WTC11 (cell line): ENCODE data around the gene TWF2. TPM values are rescaled to one million over a fixed set of nuclear protein-coding genes. Genes with fewer than 3 reads are reported as not detected.

Experiments used
- ATAC-seq: fragments of 200-7000 bp; cut with Tn5 transposase; 2 replicates; pipeline ENCODE4 v1.10.0; 2021; ENCODE audit warnings: mild to moderate bottlenecking, moderate library complexity
- CTCF ChIA-PET: fragments of 300-600 bp; sonication (Branson Sonifier 250); formaldehyde crosslinking; loops from one replicate; lab custom pipeline; 2021; ENCODE audit warnings: antibody characterized with exemption; lab: Charles Lee
- POLR2A ChIA-PET: fragments of 350-600 bp; sonication (Branson Sonifier 250); formaldehyde crosslinking; loops from one replicate; lab custom pipeline; 2021; ENCODE audit warnings: antibody characterized with exemption; lab: Charles Lee
- DNase-seq: peaks from one replicate; pipeline ENCODE4 v3.0.0; 2021; ENCODE audit warnings: low spot score
- H3K27ac Mint-ChIP-seq: 2 replicates; pipeline ENCODE4 v1.8.0; 2021; ENCODE audit warnings: mixed read lengths
- H3K27me3 Mint-ChIP-seq: 2 replicates; pipeline ENCODE4 v1.8.0; 2021; ENCODE audit warnings: low read depth, mild to moderate bottlenecking, moderate library complexity, mixed read lengths
- H3K36me3 Mint-ChIP-seq: 2 replicates; pipeline ENCODE4 v1.8.0; 2021; ENCODE audit warnings: mixed read lengths
- H3K4me1 Mint-ChIP-seq: 2 replicates; pipeline ENCODE4 v1.8.0; 2022; ENCODE audit warnings: mixed read lengths
- H3K4me3 Mint-ChIP-seq: 2 replicates; pipeline ENCODE4 v1.8.0; 2021; ENCODE audit warnings: mild to moderate bottlenecking, moderate library complexity, mixed read lengths
- H3K9me3 Mint-ChIP-seq: 2 replicates; pipeline ENCODE4 v1.8.0; 2021; ENCODE audit warnings: mixed read lengths
- ARID4B ChIP-seq: sonication (generic); formaldehyde crosslinking; IDR thresholded peaks from 2 replicates; pipeline ENCODE4 v1.8.0; 2023; ENCODE audit warnings: missing genetic modification reagents, mild to moderate bottlenecking, borderline replicate concordance
- ATF1 ChIP-seq: sonication (generic); formaldehyde crosslinking; IDR thresholded peaks from 2 replicates; pipeline ENCODE4 v1.8.1; 2023; ENCODE audit warnings: mild to moderate bottlenecking, moderate library complexity, missing genetic modification reagents
- CBFB ChIP-seq: sonication (generic); formaldehyde crosslinking; IDR thresholded peaks from 2 replicates; pipeline ENCODE4 v1.8.1; 2022; ENCODE audit warnings: mild to moderate bottlenecking, low read depth, missing genetic modification reagents
- CREM ChIP-seq: sonication (generic); formaldehyde crosslinking; IDR thresholded peaks from 2 replicates; pipeline ENCODE4 v1.8.1; 2022; ENCODE audit warnings: mild to moderate bottlenecking, missing genetic modification reagents, moderate library complexity
- E2F4 ChIP-seq: sonication (generic); formaldehyde crosslinking; IDR thresholded peaks from 2 replicates; pipeline ENCODE4 v1.8.1; 2022; ENCODE audit warnings: low read depth, mild to moderate bottlenecking, moderate library complexity, missing genetic modification reagents, borderline replicate concordance
- FOXK1 ChIP-seq: sonication (generic); formaldehyde crosslinking; IDR thresholded peaks from 2 replicates; pipeline ENCODE4 v1.8.0; 2022; ENCODE audit warnings: mild to moderate bottlenecking, moderate library complexity, missing genetic modification reagents
- FOXP1 ChIP-seq: sonication (generic); formaldehyde crosslinking; IDR thresholded peaks from 2 replicates; pipeline ENCODE4 v1.8.0; 2022; ENCODE audit warnings: missing genetic modification reagents, mild to moderate bottlenecking, moderate library complexity, borderline replicate concordance
- SMAD3 ChIP-seq: sonication (generic); formaldehyde crosslinking; IDR thresholded peaks from 2 replicates; pipeline ENCODE4 v1.8.0; 2022; ENCODE audit warnings: missing genetic modification reagents, mild to moderate bottlenecking, borderline replicate concordance
- SMAD4 ChIP-seq: sonication (generic); formaldehyde crosslinking; IDR thresholded peaks from 2 replicates; pipeline ENCODE4 v1.8.0; 2022; ENCODE audit warnings: mild to moderate bottlenecking, missing genetic modification reagents
- TP53 ChIP-seq: sonication (generic); formaldehyde crosslinking; IDR thresholded peaks from 2 replicates; pipeline ENCODE4 v1.8.1; 2023; ENCODE audit warnings: mild to moderate bottlenecking, missing genetic modification reagents
- ZNF138 ChIP-seq: sonication (generic); formaldehyde crosslinking; conservative IDR thresholded peaks from 2 replicates; pipeline ENCODE4 v1.8.1; 2022; ENCODE audit warnings: mild to moderate bottlenecking, moderate library complexity, missing genetic modification reagents
- ZNF232 ChIP-seq: sonication (generic); formaldehyde crosslinking; IDR thresholded peaks from 2 replicates; pipeline ENCODE4 v1.8.0; 2022; ENCODE audit warnings: mild to moderate bottlenecking, missing genetic modification reagents
- ZNF416 ChIP-seq: fragments of 250-450 bp; sonication (Bioruptor Pico); IDR thresholded peaks from 2 replicates; pipeline ENCODE4 v1.9.0; 2021; ENCODE audit warnings: mild to moderate bottlenecking, inconsistent platforms
- ZNF423 ChIP-seq: fragments of 250-450 bp; sonication (Bioruptor Pico); IDR thresholded peaks from 2 replicates; pipeline ENCODE4 v2.1.2; 2022; ENCODE audit warnings: mild to moderate bottlenecking, moderate library complexity
- ZNF671 ChIP-seq: fragments of 250-450 bp; sonication (Bioruptor Pico); IDR thresholded peaks from 2 replicates; pipeline ENCODE4 v1.8.0; 2021; ENCODE audit warnings: mild to moderate bottlenecking
- ZSCAN18 ChIP-seq: fragments of 250-450 bp; sonication (Bioruptor Pico); IDR thresholded peaks from 2 replicates; pipeline ENCODE4 v2.1.2; 2022; ENCODE audit warnings: mild to moderate bottlenecking, moderate library complexity
- total RNA-seq: library from RNA; stranded (reverse); gene quantifications from 3 replicates; pipeline ENCODE4 v1.2.3, GENCODE V29; 2021
- TF ChIP-seq, protein P1 (sequence below): sonication (generic); formaldehyde crosslinking; IDR thresholded peaks from 2 replicates; pipeline ENCODE4 v1.8.0; 2023; ENCODE audit warnings: mild to moderate bottlenecking, missing genetic modification reagents

TWF2 gene
- total RNA-seq, 1 experiment from 2014 or later = 71.1 TPM

GRCh38 chr3:52238761-52239701, at the start of gene TWF2 (continued):
- peak; percentile 69; the same call in 1 of the 2 replicates for TF ChIP-seq ARID4B (CRISPR knock-in tag)
- peak; percentile 82 for TF ChIP-seq FOXP1
- TF ChIP-seq CBFB (CRISPR knock-in tag) = no peak; the same call in 1 of the 2 replicates
- no peak for TF ChIP-seq SMAD4
- TF ChIP-seq SMAD3 (CRISPR knock-in tag) = peak; percentile 66
- TF ChIP-seq CREM (CRISPR knock-in tag) = peak; percentile 46; the same call in 1 of the 2 replicates
- TF ChIP-seq E2F4 (CRISPR knock-in tag) = no peak
- TF ChIP-seq ZNF232 = peak; percentile 70; the same call in 1 of the 2 replicates
- TF ChIP-seq ZNF138 = peak; percentile 66
- peak; percentile 70 for TF ChIP-seq ZNF423 (CRISPR knock-in tag)
- peak; percentile 79; the same call in 1 of the 2 replicates for TF ChIP-seq TP53 (CRISPR knock-in tag)
- TF ChIP-seq ZSCAN18 (CRISPR knock-in tag) = no peak
- 0 out of 2 replicates have a peak, but pooled peaks have one; percentile 39 for TF ChIP-seq ZNF416
- no peak for TF ChIP-seq ZNF671
- TF ChIP-seq, protein P1, sequence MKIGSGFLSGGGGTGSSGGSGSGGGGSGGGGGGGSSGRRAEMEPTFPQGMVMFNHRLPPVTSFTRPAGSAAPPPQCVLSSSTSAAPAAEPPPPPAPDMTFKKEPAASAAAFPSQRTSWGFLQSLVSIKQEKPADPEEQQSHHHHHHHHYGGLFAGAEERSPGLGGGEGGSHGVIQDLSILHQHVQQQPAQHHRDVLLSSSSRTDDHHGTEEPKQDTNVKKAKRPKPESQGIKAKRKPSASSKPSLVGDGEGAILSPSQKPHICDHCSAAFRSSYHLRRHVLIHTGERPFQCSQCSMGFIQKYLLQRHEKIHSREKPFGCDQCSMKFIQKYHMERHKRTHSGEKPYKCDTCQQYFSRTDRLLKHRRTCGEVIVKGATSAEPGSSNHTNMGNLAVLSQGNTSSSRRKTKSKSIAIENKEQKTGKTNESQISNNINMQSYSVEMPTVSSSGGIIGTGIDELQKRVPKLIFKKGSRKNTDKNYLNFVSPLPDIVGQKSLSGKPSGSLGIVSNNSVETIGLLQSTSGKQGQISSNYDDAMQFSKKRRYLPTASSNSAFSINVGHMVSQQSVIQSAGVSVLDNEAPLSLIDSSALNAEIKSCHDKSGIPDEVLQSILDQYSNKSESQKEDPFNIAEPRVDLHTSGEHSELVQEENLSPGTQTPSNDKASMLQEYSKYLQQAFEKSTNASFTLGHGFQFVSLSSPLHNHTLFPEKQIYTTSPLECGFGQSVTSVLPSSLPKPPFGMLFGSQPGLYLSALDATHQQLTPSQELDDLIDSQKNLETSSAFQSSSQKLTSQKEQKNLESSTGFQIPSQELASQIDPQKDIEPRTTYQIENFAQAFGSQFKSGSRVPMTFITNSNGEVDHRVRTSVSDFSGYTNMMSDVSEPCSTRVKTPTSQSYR (CRISPR knock-in tag) = 0 out of 2 replicates have a peak, but pooled peaks have one; percentile 40
- TF ChIP-seq, all 79 proteins: peak for 24

DNA sequence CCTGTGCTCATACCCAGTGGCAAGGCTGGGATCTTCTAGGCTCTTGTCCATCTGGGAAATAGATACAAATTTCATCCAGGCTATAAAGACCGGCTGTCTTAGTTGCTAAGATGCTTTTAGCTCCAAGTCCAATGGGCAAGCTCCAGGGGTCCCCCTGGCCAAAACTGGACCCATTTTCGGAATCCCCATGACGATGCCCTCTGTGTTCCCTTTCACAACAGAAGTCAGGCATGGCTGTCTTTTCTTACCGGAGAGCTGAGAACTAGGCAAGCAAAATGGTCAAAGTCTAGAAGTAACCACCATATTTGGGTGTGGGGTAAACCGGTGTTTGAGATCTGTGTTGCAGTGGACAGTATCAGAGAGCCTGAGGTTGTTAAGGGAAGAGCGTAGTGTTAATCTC, 49.7 kb upstream of the TWF2 start:
- no peaks in the 10 kb centered on the region for H3K27me3 Mint-ChIP-seq
- H3K9me3 Mint-ChIP-seq = no peaks in the 10 kb centered on the region
- TF ChIP-seq ATF1 (no peak), FOXK1 (CRISPR knock-in tag) (no peak)
- H3K27ac Mint-ChIP-seq = peak overlapping the region; percentile 76; the same call in 1 of the 2 replicates
- CTCF ChIA-PET = interaction anchor here (1.1 to 2.7 kb wide), 7 partner anchors 10 to 100 kb away, joined by 3 to 20 read pairs (median 4); no protein-coding TSS in a partner anchor
- DNase-seq = no peak
- POLR2A ChIA-PET = interaction anchor here (1.1 to 2.7 kb wide), 2 partner anchors 11 to 43 kb away, joined by 3 to 26 read pairs; partner anchors contain the start of gene WDR82
- no peak for ATAC-seq
- peaks cover 5% of the 10 kb centered on the region for H3K4me1 Mint-ChIP-seq
- peak overlapping the region; percentile 88 for H3K4me3 Mint-ChIP-seq
- no peaks in the 10 kb centered on the region for H3K36me3 Mint-ChIP-seq
